BLaER1 (cell line): ENCODE data around the gene CTNNBL1.

Source experiments
- H3K27ac ChIP-seq: shearing (Covaris generic); formaldehyde crosslinking; 2 replicates; pipeline ENCODE4 v1.8.1; 2022
- H3K27me3 ChIP-seq: shearing (Covaris generic); formaldehyde crosslinking; 2 replicates; pipeline ENCODE4 v1.8.1; 2022
- H3K36me3 ChIP-seq: shearing (Covaris generic); formaldehyde crosslinking; 2 replicates; pipeline ENCODE4 v1.8.1; 2022
- H3K4me1 ChIP-seq: shearing (Covaris generic); formaldehyde crosslinking; 2 replicates; pipeline ENCODE4 v1.8.1; 2022
- H3K4me2 ChIP-seq: shearing (Covaris generic); formaldehyde crosslinking; 2 replicates; pipeline ENCODE4 v1.8.1; 2022
- H3K4me3 ChIP-seq: shearing (Covaris generic); formaldehyde crosslinking; 2 replicates; pipeline ENCODE4 v1.8.1; 2022
- H3K9ac ChIP-seq: shearing (Covaris generic); formaldehyde crosslinking; 2 replicates; pipeline ENCODE4 v1.8.1; 2022
- H3K9me3 ChIP-seq: shearing (Covaris generic); formaldehyde crosslinking; 2 replicates; pipeline ENCODE4 v1.8.1; 2022
- H4K20me1 ChIP-seq: shearing (Covaris generic); formaldehyde crosslinking; 2 replicates; pipeline ENCODE4 v1.8.1; 2022
- Cebpa-rat ChIP-seq: shearing (Covaris generic); IDR thresholded peaks from 2 replicates; pipeline ENCODE4 v1.8.1; 2022

Gene CTNNBL1

DNA sequence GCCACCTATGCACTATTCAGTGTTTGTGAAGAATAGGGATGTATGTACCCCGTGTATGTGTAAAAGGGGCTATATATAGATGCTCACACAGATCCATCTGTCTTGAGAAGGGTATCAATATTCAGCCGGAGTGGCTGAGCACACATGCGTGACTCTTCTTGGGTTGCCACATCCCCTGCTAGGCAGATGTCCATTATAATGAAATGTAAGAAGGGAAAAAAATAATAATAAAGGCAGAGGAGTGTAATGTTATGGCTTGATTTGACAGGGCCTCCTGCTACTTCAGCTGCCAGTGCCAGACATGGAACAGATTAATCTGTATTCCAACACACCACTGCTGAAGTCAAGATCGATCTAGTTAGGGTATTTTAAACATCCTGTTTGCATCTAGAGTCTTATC lies 134.9 kb downstream of the CTNNBL1 start:
- peaks cover 40% of the 10 kb centered on the region for H3K36me3 ChIP-seq
- no peaks in the 10 kb centered on the region; the same call in 1 of the 2 replicates for H4K20me1 ChIP-seq
- H3K27me3 ChIP-seq, result no peaks in the 10 kb centered on the region
- peak overlapping the region; percentile 53 for H3K4me2 ChIP-seq
- H3K27ac ChIP-seq, result peak overlapping the region; percentile 56; the same call in 1 of the 2 replicates
- 0 out of 2 replicates have a peak, but pooled peaks have one; percentile 13 for TF ChIP-seq Cebpa-rat
- no peaks in the 10 kb centered on the region for H3K9me3 ChIP-seq
- 0 out of 2 replicates have a peak overlapping the region, but pooled peaks have one; percentile 32 for H3K9ac ChIP-seq
- peaks cover 22% of the 10 kb centered on the region for H3K4me1 ChIP-seq
- H3K4me3 ChIP-seq, result no peak overlapping the region

DNA sequence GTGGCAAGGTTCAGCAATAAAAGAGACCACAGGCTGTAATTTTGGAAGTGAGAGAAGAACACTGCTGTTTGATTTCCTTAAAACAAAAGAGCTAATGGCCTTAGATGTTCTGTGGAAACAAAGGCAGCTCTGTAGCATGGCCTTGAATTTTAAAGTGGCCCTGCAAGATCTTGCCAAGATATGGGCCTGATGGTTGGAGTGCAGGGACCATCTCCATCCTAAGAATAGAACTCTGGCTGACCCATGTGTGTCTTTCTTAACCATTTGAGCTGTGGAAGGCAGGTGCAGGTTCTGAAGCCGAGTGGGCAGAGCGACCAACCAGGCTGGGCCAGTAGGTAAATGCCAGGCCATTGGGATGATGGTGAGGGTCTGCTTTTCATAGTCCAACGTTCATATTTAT lies 135.3 kb downstream of the CTNNBL1 start:
- no peaks in the 10 kb centered on the region for H3K27me3 ChIP-seq
- H3K27ac ChIP-seq, result peak overlapping the region; percentile 56; the same call in 1 of the 2 replicates
- H4K20me1 ChIP-seq, result no peaks in the 10 kb centered on the region; the same call in 1 of the 2 replicates
- H3K4me3 ChIP-seq, result no peak overlapping the region
- H3K36me3 ChIP-seq, result peaks cover 36% of the 10 kb centered on the region
- peak overlapping the region; percentile 53 for H3K4me2 ChIP-seq
- peaks cover 22% of the 10 kb centered on the region for H3K4me1 ChIP-seq
- no peaks in the 10 kb centered on the region for H3K9me3 ChIP-seq
- H3K9ac ChIP-seq, result 0 out of 2 replicates have a peak overlapping the region, but pooled peaks have one; percentile 32
- TF ChIP-seq Cebpa-rat, result no peak

DNA sequence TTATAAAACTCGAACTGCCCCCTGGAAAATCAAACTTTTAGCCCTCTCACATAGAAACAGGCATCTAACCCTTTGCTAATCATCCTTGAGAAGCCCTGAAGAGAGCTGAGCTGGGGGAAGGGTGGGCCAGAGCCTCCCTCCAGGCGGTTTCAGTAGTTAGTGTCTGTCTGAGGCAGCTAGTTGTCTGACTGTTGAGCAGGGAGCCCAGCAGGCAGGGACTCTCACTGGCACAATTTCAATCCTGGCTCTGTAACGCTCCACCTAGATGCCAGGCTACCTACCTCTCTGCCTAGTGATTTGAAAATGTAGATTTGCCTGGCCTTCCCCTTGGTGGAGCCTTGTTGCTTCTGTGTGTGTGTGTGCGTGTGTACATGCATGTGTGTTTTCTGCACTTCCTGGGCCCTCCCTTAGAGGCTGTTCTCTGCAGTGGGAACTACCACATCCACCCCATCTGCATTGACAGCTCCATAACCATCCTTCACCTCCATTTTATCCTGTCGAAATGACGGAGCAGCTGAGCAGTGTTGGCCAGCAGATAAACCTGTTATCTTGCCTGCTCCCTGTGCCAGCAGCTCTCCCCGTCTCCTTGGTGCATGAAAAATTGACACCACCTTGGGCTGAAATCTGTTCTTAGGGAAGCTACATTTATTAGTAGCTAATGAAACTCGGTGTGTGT lies 139.5 kb downstream of the CTNNBL1 start:
- Histone ChIP-seq H3K9ac (no peak overlapping the region), H3K4me1 (peaks cover 27% of the 10 kb centered on the region), H3K4me2 (no peak overlapping the region), H3K9me3 (no peaks in the 10 kb centered on the region), H3K4me3 (no peak overlapping the region), H3K27ac (no peak overlapping the region), H4K20me1 (peaks cover 19% of the 10 kb centered on the region; the same call in 1 of the 2 replicates), H3K27me3 (no peaks in the 10 kb centered on the region), H3K36me3 (peaks cover 19% of the 10 kb centered on the region)
- TF ChIP-seq Cebpa-rat, result no peak

DNA sequence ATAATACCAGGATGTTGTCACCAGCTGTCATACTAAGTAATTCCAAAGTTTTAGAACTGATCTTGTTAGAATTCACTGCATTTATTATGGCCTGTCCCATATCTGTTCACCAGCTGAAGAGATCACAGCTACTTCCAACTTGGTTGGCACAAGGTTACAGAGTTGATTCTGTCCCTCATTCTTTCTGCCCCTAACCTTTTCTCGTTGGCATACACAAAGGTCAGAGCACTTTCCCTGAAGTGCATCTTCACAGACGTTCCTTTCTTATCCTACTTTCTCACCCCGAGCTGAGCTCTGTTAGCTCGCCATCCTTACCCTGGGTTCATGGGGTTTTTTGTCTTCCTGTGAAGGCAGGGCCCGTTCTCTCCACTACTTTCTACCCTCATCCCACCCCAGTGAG lies 143.1 kb downstream of the CTNNBL1 start:
- Histone ChIP-seq H3K9me3 (no peaks in the 10 kb centered on the region), H4K20me1 (peaks cover 26% of the 10 kb centered on the region; the same call in 1 of the 2 replicates), H3K4me2 (no peak overlapping the region), H3K4me3 (no peak overlapping the region), H3K27ac (no peak overlapping the region), H3K36me3 (peaks cover 38% of the 10 kb centered on the region), H3K9ac (no peak overlapping the region), H3K27me3 (no peaks in the 10 kb centered on the region), H3K4me1 (peaks cover 14% of the 10 kb centered on the region)
- no peak for TF ChIP-seq Cebpa-rat

DNA sequence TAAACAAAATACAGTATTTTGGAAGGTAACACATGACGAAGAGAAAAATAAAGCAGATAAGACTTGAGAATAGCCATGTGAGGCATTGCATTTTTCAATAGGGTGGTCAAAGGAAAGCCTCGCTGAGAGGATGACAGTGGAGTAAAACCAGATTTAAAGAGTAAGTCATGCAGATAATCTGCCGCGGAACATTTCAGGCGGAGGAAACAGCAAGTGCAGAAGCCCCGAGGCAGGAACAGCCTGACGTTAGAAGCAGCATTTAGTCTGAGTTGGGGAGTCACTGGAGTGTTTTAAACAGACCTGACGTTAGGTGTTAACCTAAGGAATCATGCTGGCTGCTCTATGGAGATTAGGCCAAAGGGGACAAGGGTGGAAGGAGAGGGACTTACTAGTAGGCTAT lies 144.1 kb downstream of the CTNNBL1 start:
- Histone ChIP-seq H3K27me3 (no peaks in the 10 kb centered on the region), H3K4me3 (no peak overlapping the region), H3K9ac (no peak overlapping the region), H3K27ac (no peak overlapping the region), H3K4me1 (peaks cover 14% of the 10 kb centered on the region), H4K20me1 (peaks cover 26% of the 10 kb centered on the region; the same call in 1 of the 2 replicates), H3K36me3 (peaks cover 40% of the 10 kb centered on the region), H3K4me2 (peak overlapping the region; percentile 22; the same call in 1 of the 2 replicates), H3K9me3 (no peaks in the 10 kb centered on the region)
- no peak for TF ChIP-seq Cebpa-rat

DNA sequence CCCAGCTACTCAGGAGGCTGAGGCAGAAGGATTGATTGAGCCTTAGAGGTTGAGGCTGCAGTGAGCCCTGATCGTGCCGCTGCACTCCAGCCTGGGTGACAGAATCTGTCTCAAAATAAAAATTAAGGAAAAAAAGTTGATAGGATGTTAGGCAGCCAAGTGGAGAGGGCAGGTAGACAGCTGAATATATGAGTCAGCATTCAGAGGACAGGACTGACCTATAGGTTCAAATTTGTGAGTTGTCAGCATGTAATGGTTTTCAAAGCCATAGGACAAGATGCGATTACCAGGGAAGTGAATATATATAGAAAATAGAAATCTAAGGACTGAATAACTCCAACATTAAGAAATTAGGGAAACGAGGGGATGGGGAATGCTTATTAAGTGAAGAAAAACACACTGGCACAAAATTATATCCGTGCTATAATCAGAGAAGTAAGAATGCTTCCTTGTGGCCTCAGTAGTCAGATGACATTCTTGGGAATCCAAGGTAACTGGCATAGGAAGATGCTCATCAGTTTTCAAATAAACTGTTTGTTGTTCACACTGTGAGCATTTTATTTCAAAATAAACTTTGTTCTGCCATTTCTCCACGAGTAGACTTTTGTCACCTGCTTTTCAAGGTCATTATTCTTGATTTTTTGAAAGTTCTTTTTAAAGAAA lies 145.1 kb downstream of the CTNNBL1 start:
- Histone ChIP-seq H4K20me1 (peaks cover 26% of the 10 kb centered on the region; the same call in 1 of the 2 replicates), H3K4me1 (peaks cover 14% of the 10 kb centered on the region), H3K27ac (no peak overlapping the region), H3K36me3 (peaks cover 41% of the 10 kb centered on the region), H3K4me3 (no peak overlapping the region), H3K27me3 (no peaks in the 10 kb centered on the region), H3K4me2 (no peak overlapping the region), H3K9ac (no peak overlapping the region), H3K9me3 (no peaks in the 10 kb centered on the region)
- TF ChIP-seq Cebpa-rat, result no peak

DNA sequence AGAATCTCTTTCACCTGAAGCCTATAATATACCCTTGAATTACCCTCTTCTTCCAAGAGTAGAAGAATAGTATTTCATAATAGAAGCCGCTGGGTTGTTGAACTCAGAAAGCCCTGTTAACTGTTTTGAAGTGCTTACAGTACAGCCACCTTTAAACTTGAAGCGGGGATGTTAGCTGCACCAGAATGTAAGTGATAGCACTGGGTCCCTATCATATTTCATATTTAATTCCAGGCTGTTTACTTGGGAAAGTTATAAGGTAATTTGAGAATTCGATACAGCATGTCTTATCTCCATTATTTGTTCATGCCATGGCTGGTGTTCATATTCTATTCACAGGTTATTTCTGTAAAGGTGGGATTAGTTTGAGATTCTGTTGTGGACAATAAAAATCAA lies 145.6 kb downstream of the CTNNBL1 start:
- Histone ChIP-seq H3K9me3 (no peaks in the 10 kb centered on the region), H3K4me3 (no peak overlapping the region), H3K27me3 (no peaks in the 10 kb centered on the region), H3K36me3 (peaks cover 46% of the 10 kb centered on the region), H3K4me2 (no peak overlapping the region), H4K20me1 (peaks cover 26% of the 10 kb centered on the region; the same call in 1 of the 2 replicates), H3K27ac (no peak overlapping the region), H3K4me1 (peaks cover 14% of the 10 kb centered on the region), H3K9ac (no peak overlapping the region)
- no peak for TF ChIP-seq Cebpa-rat

DNA sequence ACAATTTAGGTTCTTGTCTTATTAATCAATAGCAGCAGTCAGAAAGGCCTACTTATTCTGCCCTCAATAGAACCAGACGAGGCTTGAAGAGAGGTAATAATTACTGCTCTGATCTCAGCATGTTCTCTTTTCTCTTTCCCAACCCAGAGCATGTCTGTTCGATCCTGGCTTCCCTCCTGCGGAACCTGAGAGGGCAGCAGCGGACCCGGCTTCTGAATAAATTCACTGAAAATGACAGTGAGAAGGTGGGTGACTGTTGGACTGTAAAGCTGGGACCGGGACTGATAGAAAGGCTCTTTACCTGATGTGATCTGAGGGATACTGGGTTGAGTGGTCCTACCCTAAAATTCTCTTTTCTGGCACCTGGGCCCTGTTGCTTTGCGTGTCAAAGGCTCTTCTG lies 146.1 kb downstream of the CTNNBL1 start:
- Histone ChIP-seq H3K27ac (no peak overlapping the region), H3K4me2 (no peak overlapping the region), H3K9ac (no peak overlapping the region), H3K27me3 (no peaks in the 10 kb centered on the region), H3K4me1 (peaks cover 14% of the 10 kb centered on the region), H4K20me1 (peaks cover 26% of the 10 kb centered on the region; the same call in 1 of the 2 replicates), H3K9me3 (no peaks in the 10 kb centered on the region), H3K36me3 (peaks cover 52% of the 10 kb centered on the region), H3K4me3 (no peak overlapping the region)
- TF ChIP-seq Cebpa-rat, result no peak

DNA sequence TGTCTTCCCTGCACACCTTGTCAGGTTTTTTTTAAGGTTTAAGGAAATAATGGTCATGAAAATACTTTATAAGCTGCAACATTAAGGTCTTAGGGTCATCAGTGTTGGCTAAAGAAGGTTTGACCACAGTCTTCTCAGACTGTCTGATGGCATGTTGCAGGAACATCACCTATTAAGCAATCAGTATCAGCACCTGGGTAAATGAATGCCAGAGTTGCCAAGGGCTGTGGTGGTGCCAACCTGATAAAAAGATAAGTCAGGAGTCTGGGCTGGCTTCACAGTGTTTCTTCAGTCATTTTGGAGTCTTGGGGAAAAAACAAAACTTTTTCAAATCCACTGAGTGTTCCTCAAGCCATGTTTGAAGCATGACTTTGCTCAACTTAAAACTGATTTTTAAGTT lies 147.6 kb downstream of the CTNNBL1 start:
- TF ChIP-seq Cebpa-rat, result no peak
- no peak overlapping the region for H3K4me2 ChIP-seq
- H3K4me1 ChIP-seq, result peaks cover 14% of the 10 kb centered on the region
- H3K9me3 ChIP-seq, result no peaks in the 10 kb centered on the region
- no peaks in the 10 kb centered on the region; the same call in 1 of the 2 replicates for H3K27me3 ChIP-seq
- H3K4me3 ChIP-seq, result no peak overlapping the region
- peaks cover 23% of the 10 kb centered on the region; the same call in 1 of the 2 replicates for H4K20me1 ChIP-seq
- H3K9ac ChIP-seq, result no peak overlapping the region
- H3K36me3 ChIP-seq, result peaks cover 66% of the 10 kb centered on the region
- H3K27ac ChIP-seq, result no peak overlapping the region

DNA sequence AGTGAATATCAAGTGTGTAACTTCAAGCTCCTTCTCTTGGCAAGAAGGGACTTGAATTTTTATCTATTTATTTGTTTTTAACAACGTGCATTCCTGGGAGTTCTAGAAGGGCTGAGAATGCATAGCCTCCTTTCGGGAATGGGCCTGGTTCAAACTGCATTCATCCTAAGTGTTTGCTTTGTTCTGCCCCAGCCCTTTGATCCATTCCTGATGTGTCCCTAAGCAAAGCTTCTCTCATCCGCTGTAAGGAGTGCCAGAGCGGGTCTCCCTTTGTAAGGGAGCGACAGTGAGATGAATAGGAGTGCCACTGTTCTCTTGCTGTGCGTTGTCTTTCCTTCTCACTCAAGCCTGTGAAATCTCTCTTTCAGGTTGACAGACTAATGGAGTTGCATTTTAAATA lies 148.1 kb downstream of the CTNNBL1 start:
- Histone ChIP-seq H3K36me3 (peaks cover 71% of the 10 kb centered on the region), H3K27ac (no peak overlapping the region), H3K4me3 (no peak overlapping the region), H3K9ac (no peak overlapping the region), H3K27me3 (no peaks in the 10 kb centered on the region; the same call in 1 of the 2 replicates), H3K9me3 (no peaks in the 10 kb centered on the region), H3K4me1 (peaks cover 14% of the 10 kb centered on the region), H3K4me2 (no peak overlapping the region), H4K20me1 (peaks cover 17% of the 10 kb centered on the region; the same call in 1 of the 2 replicates)
- TF ChIP-seq Cebpa-rat, result no peak
